Activated naive CD4-positive, alpha-beta T cell treated with anti-CD3 and anti-CD28 coated beads, Interleukin-2, amount 50 U/mL, for 16 hours (primary cell): ENCODE data around the gene CD72.
"Not testable (repeated sequence)": the region's sequence is repeated elsewhere in the genome, so short reads cannot be mapped to it uniquely, and the experiment has no call there.

ENCODE experiments used
- DNase-seq: peaks from one replicate; pipeline ENCODE4 v3.0.0-alpha.2; 2020

Gene CD72

GRCh38 chr9:35649431-35650340 lies 31.5 kb upstream of the CD72 start:
- peak; percentile 44 for DNase-seq

GRCh38 chr9:35646533-35647265 lies 28.5 kb upstream of the CD72 start:
- peak; percentile 93 for DNase-seq

GRCh38 chr9:35646153-35646532 lies 27.9 kb upstream of the CD72 start:
- no peak for DNase-seq

GRCh38 chr9:35645736-35646135 lies 27.5 kb upstream of the CD72 start:
- DNase-seq: not testable (repeated sequence)

- DNase-seq: no peak
Observed at GRCh38 chr9:35643046-35643445, 24.8 kb upstream of the CD72 start.

GRCh38 chr9:35641478-35641877 lies 23.3 kb upstream of the CD72 start:
- not testable (repeated sequence) for DNase-seq

GRCh38 chr9:35640431-35640830 lies 22.2 kb upstream of the CD72 start:
- DNase-seq: not testable (repeated sequence)

GRCh38 chr9:35639631-35640030 lies 21.4 kb upstream of the CD72 start:
- DNase-seq: no peak

GRCh38 chr9:35639225-35639624 lies 21.0 kb upstream of the CD72 start:
- DNase-seq: not testable (repeated sequence)

GRCh38 chr9:35638751-35639150 lies 20.5 kb upstream of the CD72 start:
- not testable (repeated sequence) for DNase-seq

- DNase-seq: not testable (repeated sequence)
Observed at GRCh38 chr9:35637427-35637955, 19.3 kb upstream of the CD72 start.

- DNase-seq: not testable (repeated sequence)
Observed at GRCh38 chr9:35636877-35637246, 18.6 kb upstream of the CD72 start.

- no peak for DNase-seq
Observed at GRCh38 chr9:35636135-35636876, 18.1 kb upstream of the CD72 start.

- DNase-seq: no peak
Observed at GRCh38 chr9:35635730-35636129, 17.5 kb upstream of the CD72 start.

GRCh38 chr9:35629597-35629996 lies 11.4 kb upstream of the CD72 start:
- DNase-seq: no peak

- no peak for DNase-seq
Observed at GRCh38 chr9:35628389-35628991, 10.3 kb upstream of the CD72 start.

- DNase-seq: no peak
Observed at GRCh38 chr9:35627575-35627974, 9.4 kb upstream of the CD72 start.

- no peak for DNase-seq
Observed at GRCh38 chr9:35619800-35620158, 1.6 kb upstream of the CD72 start.

GRCh38 chr9:35618854-35619799 lies 914 bp upstream of the CD72 start:
- DNase-seq: no peak

GRCh38 chr9:35617548-35617947 lies 665 bp downstream of the CD72 start:
- DNase-seq: no peak

GRCh38 chr9:35616681-35617459 lies 1.3 kb downstream of the CD72 start:
- peak; percentile 67 for DNase-seq
